Tibial artery (tissue), 4 donors: ENCODE results near the gene ATP13A1.
"Not testable (repeated sequence)": the region's sequence is repeated elsewhere in the genome, so short reads cannot be mapped to it uniquely, and the experiment has no call there.

Experiments used
- DNase-seq, 2 donors: peaks; one replicate each; pipeline ENCODE4 v3.0.0-alpha.2; 2019
- H3K27ac ChIP-seq, 2 donors: fragments of 200-600 bp; sonication (generic) in 1 of 2; 1 replicate in 1 of 2; 2 replicates in 1 of 2; pipeline ENCODE4 v1.5.1; 2018 to 2019; ENCODE audit warnings: mild to moderate bottlenecking in 1 of 2
- H3K27me3 ChIP-seq, 2 donors: fragments of 200-600 bp; sonication (generic) in 1 of 2; one replicate each; pipeline versions ENCODE4 v1.5.1 to v1.6.0; 2016 to 2019
- H3K36me3 ChIP-seq, 3 donors: fragments of 200-600 bp; sonication (generic) in 2 of 3; one replicate each; pipeline ENCODE4 v1.5.1; 2016 to 2019; ENCODE audit warnings: mild to moderate bottlenecking in 2 of 3
- H3K4me1 ChIP-seq, 4 donors: fragments of 200-600 bp; sonication (generic) in 2 of 4; 1 replicate in 3 of 4; 2 replicates in 1 of 4; pipeline ENCODE4 v1.5.1; 2016 to 2019
- H3K4me3 ChIP-seq, 2 donors: fragments of 200-600 bp; sonication (generic) in 1 of 2; 1 replicate in 1 of 2; 2 replicates in 1 of 2; pipeline ENCODE4 v1.5.1; 2018 to 2019; ENCODE audit warnings: mild to moderate bottlenecking in 2 of 2
- H3K9me3 ChIP-seq, 3 donors: fragments of 200-600 bp; sonication (generic) in 1 of 3; one replicate each; pipeline ENCODE4 v1.5.1; 2016 to 2019
- CTCF ChIP-seq, 2 experiments: fragments of 200-600 bp in 1 of 2; fragments of 450-650 bp in 1 of 2; IDR thresholded peaks; one replicate each; pipeline ENCODE4 v1.5.1; 2017 to 2019; ENCODE audit warnings: antibody characterized with exemption in 2 of 2, mild to moderate bottlenecking in 1 of 2, moderate library complexity in 1 of 2
- intact Hi-C: fragments of 100-400 bp; cut with DNase I; formaldehyde crosslinking; loops from one replicate; pipeline ENCODE4 v1.15.0; 2023; ENCODE audit warnings: low total_unique reads

ATP13A1 gene

GRCh38 chr19:19602713-19603324, 60.7 kb downstream of the ATP13A1 start:
- no peak overlapping the region for H3K4me3 ChIP-seq
- no peak overlapping the region for H3K27ac ChIP-seq
- no peak for DNase-seq
- H3K9me3 ChIP-seq: no peaks in the 10 kb centered on the region
- TF ChIP-seq CTCF (IDR thresholded peaks at IDR 0.05): no peak
- intact Hi-C loops: no loop called here
- H3K27me3 ChIP-seq: no peaks in the 10 kb centered on the region
- H3K4me1 ChIP-seq: no peaks in the 10 kb centered on the region
- no peaks in the 10 kb centered on the region for H3K36me3 ChIP-seq

GRCh38 chr19:19602136-19602712, 61.3 kb downstream of the ATP13A1 start:
- Histone ChIP-seq H3K27ac (no peak overlapping the region), H3K4me3 (no peak overlapping the region), H3K27me3 (no peaks in the 10 kb centered on the region), H3K36me3 (no peaks in the 10 kb centered on the region), H3K9me3 (no peaks in the 10 kb centered on the region), H3K4me1 (no peaks in the 10 kb centered on the region)
- DNase-seq: no peak
- intact Hi-C loops: no loop called here
- no peak for TF ChIP-seq CTCF (IDR thresholded peaks at IDR 0.05)

DNA sequence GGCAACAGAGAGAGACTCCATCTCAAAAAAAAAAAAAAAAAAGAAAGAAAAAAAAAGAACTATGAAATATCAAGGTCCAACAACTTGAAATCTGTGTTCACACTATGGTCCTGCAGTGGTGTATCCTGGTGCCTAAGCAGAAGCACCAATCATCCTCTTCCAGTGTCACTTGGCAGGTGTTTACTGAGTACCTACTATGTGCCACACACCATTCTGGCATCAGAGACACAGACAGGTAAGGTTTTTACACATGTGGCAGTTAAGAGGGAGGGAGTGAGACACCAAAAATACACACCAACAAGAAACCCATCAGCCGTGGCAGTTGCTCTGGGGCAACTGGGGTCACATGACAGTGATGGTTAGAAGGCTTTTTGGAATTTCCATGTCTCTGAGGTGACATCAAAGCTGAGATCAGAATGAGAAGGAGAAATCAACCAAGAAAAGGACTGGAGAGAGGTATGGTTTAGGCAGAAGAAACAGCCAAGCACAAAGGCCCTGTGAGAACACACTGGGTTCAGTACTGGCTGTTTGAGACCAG, 62.6 kb downstream of the ATP13A1 start:
- no peak for TF ChIP-seq CTCF (IDR thresholded peaks at IDR 0.05)
- H3K36me3 ChIP-seq: no peaks in the 10 kb centered on the region
- H3K4me1 ChIP-seq: no peaks in the 10 kb centered on the region
- H3K4me3 ChIP-seq: no peak overlapping the region
- H3K27me3 ChIP-seq: no peaks in the 10 kb centered on the region
- DNase-seq: no peak
- intact Hi-C loops: no loop called here
- no peaks in the 10 kb centered on the region for H3K9me3 ChIP-seq
- H3K27ac ChIP-seq: no peak overlapping the region

GRCh38 chr19:19598728-19599451, 64.6 kb downstream of the ATP13A1 start:
- H3K27ac ChIP-seq, H3K4me1 ChIP-seq, intact Hi-C loops, H3K36me3 ChIP-seq, H3K9me3 ChIP-seq, DNase-seq, H3K4me3 ChIP-seq, H3K27me3 ChIP-seq: not testable (repeated sequence)

GRCh38 chr19:19597809-19598306, 65.6 kb downstream of the ATP13A1 start:
- no peaks in the 10 kb centered on the region for H3K27me3 ChIP-seq
- TF ChIP-seq CTCF (IDR thresholded peaks at IDR 0.05): no peak
- H3K36me3 ChIP-seq: no peaks in the 10 kb centered on the region
- no peak for DNase-seq
- no peak overlapping the region for H3K4me3 ChIP-seq
- H3K4me1 ChIP-seq: no peaks in the 10 kb centered on the region
- H3K27ac ChIP-seq: no peak overlapping the region
- intact Hi-C loops: no loop called here
- H3K9me3 ChIP-seq: no peaks in the 10 kb centered on the region
